GM23338 (cell line): ENCODE results near the gene PPIC. TPM values are rescaled to one million over a fixed set of nuclear protein-coding genes. Genes with fewer than 3 reads are reported as not detected.

Source experiments
- ATAC-seq: fragments of 200-7000 bp; cut with Tn5 transposase; 3 replicates; pipeline ENCODE4 v1.9.1; 2020
- DNase-seq: peaks from one replicate; pipeline ENCODE4 v3.0.0-alpha.2; 2015; ENCODE audit warnings: low spot score
- H2AFZ ChIP-seq: fragments of 200-600 bp; sonication (generic); 2 replicates; pipeline ENCODE4 v1.8.0; 2016; ENCODE audit warnings: antibody characterized with exemption, mild to moderate bottlenecking, moderate library complexity
- H3F3A ChIP-seq: fragments of 200-600 bp; sonication (generic); replicated peaks from 2 replicates; pipeline ENCODE4 v1.8.0; 2017; ENCODE audit warnings: antibody characterized with exemption, mixed run types, low read depth
- H3K27ac ChIP-seq: fragments of 200-600 bp; sonication (generic); 2 replicates; pipeline ENCODE4 v1.6.1; 2016; ENCODE audit warnings: low read depth
- H3K27me3 ChIP-seq: fragments of 200-600 bp; sonication (generic); 2 replicates; pipeline ENCODE4 v1.8.0; 2016; ENCODE audit warnings: mild to moderate bottlenecking, mixed run types, moderate library complexity; ENCODE audit not compliant: insufficient read depth
- H3K36me3 ChIP-seq: fragments of 200-600 bp; sonication (generic); 2 replicates; pipeline ENCODE4 v1.8.0; 2016; ENCODE audit warnings: mild to moderate bottlenecking; ENCODE audit not compliant: insufficient read depth
- H3K4me1 ChIP-seq: fragments of 200-600 bp; sonication (generic); 2 replicates; pipeline ENCODE4 v1.8.0; 2016; ENCODE audit warnings: mild to moderate bottlenecking, moderate library complexity; ENCODE audit not compliant: insufficient read depth
- H3K4me2 ChIP-seq: fragments of 200-600 bp; sonication (generic); 2 replicates; pipeline ENCODE4 v1.7.1; 2017; ENCODE audit warnings: mixed run types
- H3K4me3 ChIP-seq: fragments of 200-600 bp; sonication (generic); 2 replicates; pipeline ENCODE4 v1.6.1; 2016; ENCODE audit warnings: mixed run types
- H3K79me2 ChIP-seq: fragments of 200-600 bp; sonication (generic); replicated peaks from 2 replicates; pipeline ENCODE4 v1.8.0; 2017; ENCODE audit warnings: mild to moderate bottlenecking; ENCODE audit not compliant: insufficient read depth
- H3K9me2 ChIP-seq: fragments of 200-600 bp; sonication (generic); 2 replicates; pipeline ENCODE4 v1.8.0; 2017; ENCODE audit not compliant: insufficient read depth
- H4K20me1 ChIP-seq: fragments of 200-600 bp; sonication (generic); replicated peaks from 2 replicates; pipeline ENCODE4 v1.8.0; 2017; ENCODE audit warnings: mild to moderate bottlenecking; ENCODE audit not compliant: insufficient read depth
- H3K27ac Mint-ChIP-seq: 2 replicates; pipeline ENCODE4 v1.8.0; 2020; ENCODE audit warnings: inconsistent platforms, mild to moderate bottlenecking, moderate library complexity, mixed read lengths
- H3K27me3 Mint-ChIP-seq: 3 replicates; pipeline ENCODE4 v1.8.0; 2022; ENCODE audit warnings: low read depth, mild to moderate bottlenecking, moderate library complexity, mixed read lengths, inconsistent platforms; ENCODE audit not compliant: insufficient read depth, poor library complexity
- H3K36me3 Mint-ChIP-seq: 3 replicates; pipeline ENCODE4 v1.8.0; 2021; ENCODE audit warnings: low read depth, mild to moderate bottlenecking, inconsistent platforms, moderate library complexity, mixed read lengths
- H3K4me1 Mint-ChIP-seq: 3 replicates; pipeline ENCODE4 v1.8.0; 2020; ENCODE audit warnings: mild to moderate bottlenecking, inconsistent platforms, mixed read lengths
- H3K4me3 Mint-ChIP-seq: 3 replicates; pipeline ENCODE4 v1.8.0; 2021; ENCODE audit warnings: moderate library complexity, mild to moderate bottlenecking, inconsistent platforms, mixed read lengths
- H3K9me3 Mint-ChIP-seq: 3 replicates; pipeline ENCODE4 v1.8.0; 2020; ENCODE audit warnings: moderate library complexity, mild to moderate bottlenecking, inconsistent platforms, mixed read lengths
- CREB1 ChIP-seq: fragments of 250-450 bp; sonication (Bioruptor Pico); IDR thresholded peaks from 2 replicates; pipeline ENCODE4 v1.5.0; 2020; ENCODE audit warnings: low read depth, mild to moderate bottlenecking, moderate library complexity
- CTCF ChIP-seq, 2 experiments: fragments of 200-600 bp in 1 of 2; sonication (generic) in 1 of 2; conservative IDR thresholded peaks; 2 replicates each; pipeline versions ENCODE4 v1.5.1 to v1.6.1; 2016 to 2017; ENCODE audit warnings: antibody characterized with exemption in 2 of 2, low read depth in 2 of 2, mild to moderate bottlenecking in 2 of 2, moderate library complexity in 1 of 2
- ETS1 ChIP-seq: IDR thresholded peaks from 2 replicates; pipeline ENCODE4 v1.6.1; 2016; ENCODE audit warnings: antibody characterized with exemption
- EZH2 ChIP-seq: fragments of 200-600 bp; sonication (generic); IDR thresholded peaks from one replicate; pipeline ENCODE4 v1.8.0; 2017; ENCODE audit warnings: antibody characterized with exemption, mild to moderate bottlenecking, low read depth; ENCODE audit not compliant: unreplicated experiment
- EZH2phosphoT487 ChIP-seq: fragments of 200-600 bp; sonication (generic); IDR thresholded peaks from one replicate; pipeline ENCODE4 v1.8.1; 2018; ENCODE audit warnings: antibody characterized with exemption; ENCODE audit not compliant: unreplicated experiment
- JUNB ChIP-seq: IDR thresholded peaks from one replicate; pipeline ENCODE4 v1.6.1; 2016; ENCODE audit warnings: antibody characterized with exemption; ENCODE audit not compliant: unreplicated experiment
- NANOG ChIP-seq: IDR thresholded peaks from 2 replicates; pipeline ENCODE4 v1.6.1; 2016; ENCODE audit warnings: antibody characterized with exemption, borderline replicate concordance
- POLR2AphosphoS5 ChIP-seq: IDR thresholded peaks from 2 replicates; pipeline ENCODE4 v1.6.1; 2016; ENCODE audit warnings: antibody characterized with exemption, low read depth
- REST ChIP-seq: IDR thresholded peaks from one replicate; pipeline ENCODE4 v1.6.1; 2018; ENCODE audit warnings: antibody characterized with exemption; ENCODE audit not compliant: unreplicated experiment
- STAT1 ChIP-seq: IDR thresholded peaks from one replicate; pipeline ENCODE4 v1.6.1; 2016; ENCODE audit warnings: antibody characterized with exemption; ENCODE audit not compliant: unreplicated experiment
- ZNF114 ChIP-seq: fragments of 250-450 bp; sonication (Bioruptor Pico); IDR thresholded peaks from 2 replicates; pipeline ENCODE4 v1.5.0; 2020; ENCODE audit warnings: mild to moderate bottlenecking, moderate library complexity
- ZNF331 ChIP-seq: fragments of 250-450 bp; sonication (Bioruptor Pico); IDR thresholded peaks from 2 replicates; pipeline ENCODE4 v1.5.0; 2020; ENCODE audit warnings: low read depth, mild to moderate bottlenecking, moderate library complexity
- ZNF462 ChIP-seq: fragments of 250-450 bp; sonication (Bioruptor Pico); IDR thresholded peaks from 2 replicates; pipeline ENCODE4 v1.5.0; 2020; ENCODE audit warnings: mild to moderate bottlenecking, moderate library complexity
- polyA plus RNA-seq: library from polyadenylated mRNA; unstranded; fragments of >200 nt; fragmentation: Nextera tagmentation; extraction: Ambion mirVana; gene quantifications from 2 replicates; pipeline ENCODE4 v1.2.1, GENCODE V29; 2016
- total RNA-seq: library from RNA; depleted of rRNA; stranded (reverse); fragments of >200 nt; shearing (Covaris generic); gene quantifications from 2 replicates; pipeline ENCODE4 v1.2.3, GENCODE V29; 2014

Gene PPIC
- total and polyA plus RNA-seq, 2 experiments from 2014 or later = 13.9 to 21.0 TPM

GRCh38 chr5:122985954-122986721 is 50.4 kb downstream of the PPIC start:
- Histone ChIP-seq H2AFZ (no peak overlapping the region), H3K4me1 (no peaks in the 10 kb centered on the region), H3K79me2 (no peaks in the 10 kb centered on the region), H3F3A (no peaks in the 10 kb centered on the region), H4K20me1 (no peaks in the 10 kb centered on the region), H3K9me2 (no peaks in the 10 kb centered on the region), H3K4me3 (no peak overlapping the region), H3K27me3 (no peaks in the 10 kb centered on the region), H3K27ac (no peak overlapping the region), H3K4me2 (no peak overlapping the region), H3K36me3 (no peaks in the 10 kb centered on the region)
- Mint-ChIP-seq H3K27ac (no peak overlapping the region), H3K4me1 (peaks cover 7% of the 10 kb centered on the region; the same call in 2 of the 3 replicates), H3K4me3 (no peak overlapping the region), H3K36me3 (no peaks in the 10 kb centered on the region), H3K9me3 (no peaks in the 10 kb centered on the region), H3K27me3 (no peaks in the 10 kb centered on the region)
- TF ChIP-seq EZH2phosphoT487 = no peak
- TF ChIP-seq ZNF114 = no peak
- TF ChIP-seq CREB1 (CRISPR knock-in tag) = no peak
- no peak for TF ChIP-seq ZNF462
- TF ChIP-seq CTCF (conservative IDR thresholded peaks at IDR 0.05; ENCODE audit: low read depth in 2 of 2) = no peak
- TF ChIP-seq ETS1 = no peak
- no peak for TF ChIP-seq EZH2
- TF ChIP-seq REST = no peak
- no peak for TF ChIP-seq NANOG
- no peak for TF ChIP-seq STAT1
- no peak for TF ChIP-seq POLR2AphosphoS5
- no peak for TF ChIP-seq ZNF331 (CRISPR knock-in tag)
- no peak for TF ChIP-seq JUNB
- DNase-seq = no peak
- ATAC-seq = no peak
